Testis (tissue), 3 donors: Measurements from ENCODE around the gene ACSS1. TPM values are rescaled to one million over a fixed set of nuclear protein-coding genes. Genes with fewer than 3 reads are reported as not detected.

Source experiments
- DNase-seq: peaks from one replicate; pipeline ENCODE4 v3.0.0-alpha.2; 2019
- H3K27ac ChIP-seq, 2 donors: fragments of 200-600 bp; sonication (generic); one replicate each; pipeline ENCODE4 v1.5.1; 2019
- H3K27me3 ChIP-seq: fragments of 200-600 bp; sonication (generic); one replicate; pipeline ENCODE4 v1.5.1; 2019
- H3K36me3 ChIP-seq: fragments of 200-600 bp; sonication (generic); one replicate; pipeline ENCODE4 v1.5.1; 2017; ENCODE audit warnings: low read depth; ENCODE audit errors: missing control alignments
- H3K4me1 ChIP-seq: fragments of 200-600 bp; sonication (generic); one replicate; pipeline ENCODE4 v1.5.1; 2019
- H3K4me3 ChIP-seq, 2 donors: fragments of 200-600 bp; sonication (generic); one replicate each; pipeline ENCODE4 v1.5.1; 2017 to 2019
- H3K9me3 ChIP-seq: fragments of 200-600 bp; sonication (generic); one replicate; pipeline ENCODE4 v1.5.1; 2017
- CTCF ChIP-seq, 3 experiments: fragments of 450-650 bp in 2 of 3; fragments of 200-600 bp in 1 of 3; sonication (generic) in 1 of 3; IDR thresholded peaks; one replicate each; pipeline ENCODE4 v1.5.1; 2016 to 2019; ENCODE audit warnings: antibody characterized with exemption in 3 of 3, mild to moderate bottlenecking in 2 of 3, moderate library complexity in 1 of 3
- POLR2A ChIP-seq: fragments of 450-650 bp; IDR thresholded peaks from one replicate; pipeline ENCODE4 v1.6.1; 2017; ENCODE audit warnings: antibody characterized with exemption, mild to moderate bottlenecking, moderate library complexity
- WGBS, 2 donors: methylation state at CpG; one replicate each; pipeline ENCODE4 v1.1.5; 2018; 5-methylcytosine and 5-hydroxymethylcytosine counted together
- intact Hi-C: fragments of 100-400 bp; cut with DNase I; formaldehyde crosslinking; loops from one replicate; pipeline ENCODE4 v1.15.1; 2023; ENCODE audit warnings: low total_unique reads
- polyA plus RNA-seq: library from polyadenylated mRNA; stranded (reverse); fragments of 350-450 nt; fragmentation: Illumina TruSeq; extraction: RNeasy Lipid Tissue Mini Kit (QIAGEN cat#74804); gene quantifications from one replicate; pipeline ENCODE4 v1.2.3, GENCODE V29; 2014; ENCODE audit warnings: low read depth, low replicate concordance; ENCODE audit not compliant: insufficient read depth
- total RNA-seq, 2 donors: library from RNA; depleted of rRNA; stranded (reverse); fragments of >200 nt; gene quantifications; one replicate each; pipeline ENCODE4 v1.2.3, GENCODE V29; 2016

ACSS1 gene
- total and polyA plus RNA-seq, 3 donors from 2014 or later: 61.5 to 184 (median 162) TPM

GRCh38 chr20:25042531-25043498 is 15.1 kb downstream of the ACSS1 start:
- H3K4me3 ChIP-seq: no peak overlapping the region
- peak overlapping the region; percentile 19 to 69 for H3K27ac ChIP-seq
- no peaks in the 10 kb centered on the region for H3K36me3 ChIP-seq
- peak; percentile 42 for DNase-seq
- no peaks in the 10 kb centered on the region for H3K27me3 ChIP-seq
- peaks cover 70% of the 10 kb centered on the region for H3K4me1 ChIP-seq
- TF ChIP-seq CTCF (IDR thresholded peaks at IDR 0.05) (no peak), POLR2A (no peak)
- intact Hi-C loops: no loop called here
- 68 to 87% methylated on average over 6 to 14 of the region's 14 CpGs for WGBS, 2 donors
- H3K9me3 ChIP-seq: no peaks in the 10 kb centered on the region

- peaks cover 74% of the 10 kb centered on the region for H3K4me1 ChIP-seq
- H3K27me3 ChIP-seq: no peaks in the 10 kb centered on the region
- intact Hi-C loops: no loop called here
- H3K9me3 ChIP-seq: no peaks in the 10 kb centered on the region
- peak overlapping the region in 1 of 2 donors; percentile 69 for H3K27ac ChIP-seq
- TF ChIP-seq CTCF (IDR thresholded peaks at IDR 0.05) (no peak), POLR2A (no peak)
- H3K4me3 ChIP-seq: no peak overlapping the region
- no peaks in the 10 kb centered on the region for H3K36me3 ChIP-seq
- no peak for DNase-seq
- 83 to 94% methylated on average over 11 to 21 of the region's 21 CpGs for WGBS, 2 donors
Measured at GRCh38 chr20:25041813-25042530, 16.0 kb downstream of the ACSS1 start.

GRCh38 chr20:25040438-25040831 is 17.5 kb downstream of the ACSS1 start:
- 33 to 38% methylated on average over 6 of the region's 6 CpGs for WGBS, 2 donors
- peak overlapping the region; percentile 33 to 77 for H3K27ac ChIP-seq
- peaks cover 90% of the 10 kb centered on the region for H3K4me1 ChIP-seq
- DNase-seq: peak; percentile 86
- TF ChIP-seq CTCF (IDR thresholded peaks at IDR 0.05): no peak
- TF ChIP-seq POLR2A: no peak
- intact Hi-C loops: no loop called here
- no peak overlapping the region for H3K4me3 ChIP-seq
- H3K27me3 ChIP-seq: no peaks in the 10 kb centered on the region
- H3K9me3 ChIP-seq: no peaks in the 10 kb centered on the region
- no peaks in the 10 kb centered on the region for H3K36me3 ChIP-seq

GRCh38 chr20:25039697-25040437 is 18.1 kb downstream of the ACSS1 start:
- peak; percentile 93 for DNase-seq
- 29 to 42% methylated on average over 9 of the region's 9 CpGs for WGBS, 2 donors
- H3K4me1 ChIP-seq: peaks cover 89% of the 10 kb centered on the region
- H3K9me3 ChIP-seq: no peaks in the 10 kb centered on the region
- TF ChIP-seq POLR2A: no peak
- TF ChIP-seq CTCF (IDR thresholded peaks at IDR 0.05): no peak
- intact Hi-C loops: no loop called here
- H3K4me3 ChIP-seq: no peak overlapping the region
- H3K36me3 ChIP-seq: no peaks in the 10 kb centered on the region
- no peaks in the 10 kb centered on the region for H3K27me3 ChIP-seq
- H3K27ac ChIP-seq: peak overlapping the region; percentile 33 to 77
